HG03457 (cell line): ENCODE results near the gene SLC35F1.
"Not testable (repeated sequence)": the region's sequence is repeated elsewhere in the genome, so short reads cannot be mapped to it uniquely, and the experiment has no call there.

ENCODE experiments used
- ATAC-seq: cut with Tn5 transposase; IDR thresholded peaks from one replicate; pipeline ENCODE4 v1.9.1; 2021; ENCODE audit warnings: moderate number of reproducible peaks; ENCODE audit not compliant: unreplicated experiment

The SLC35F1 gene

GRCh38 chr6:117989086-117989485 is 82.0 kb downstream of the SLC35F1 start:
- ATAC-seq: no peak

- ATAC-seq: no peak
Observed at GRCh38 chr6:117990151-117990550, 83.1 kb downstream of the SLC35F1 start.

- ATAC-seq: no peak
Observed at GRCh38 chr6:117992856-117993255, 85.8 kb downstream of the SLC35F1 start.

GRCh38 chr6:118012944-118013343 is 105.9 kb downstream of the SLC35F1 start:
- no peak for ATAC-seq

- ATAC-seq: no peak
Observed at GRCh38 chr6:118016532-118016931, 109.5 kb downstream of the SLC35F1 start.

- ATAC-seq: no peak
Observed at GRCh38 chr6:118017301-118017848, 110.3 kb downstream of the SLC35F1 start.

- ATAC-seq: no peak
Observed at GRCh38 chr6:118023771-118024170, 116.7 kb downstream of the SLC35F1 start.

GRCh38 chr6:118029967-118030366 is 122.9 kb downstream of the SLC35F1 start:
- ATAC-seq: no peak

GRCh38 chr6:118037479-118037878 is 130.4 kb downstream of the SLC35F1 start:
- ATAC-seq: not testable (repeated sequence)

- ATAC-seq: no peak
Observed at GRCh38 chr6:118042855-118043254, 135.8 kb downstream of the SLC35F1 start.

GRCh38 chr6:118044275-118044674 is 137.2 kb downstream of the SLC35F1 start:
- ATAC-seq: no peak

GRCh38 chr6:118054082-118054481 is 147.0 kb downstream of the SLC35F1 start:
- no peak for ATAC-seq

GRCh38 chr6:118061666-118062065 is 154.6 kb downstream of the SLC35F1 start:
- ATAC-seq: no peak

GRCh38 chr6:118080547-118080946 is 173.5 kb downstream of the SLC35F1 start:
- no peak for ATAC-seq

GRCh38 chr6:118083711-118084110 is 176.6 kb downstream of the SLC35F1 start:
- no peak for ATAC-seq

GRCh38 chr6:118085665-118086064 is 178.6 kb downstream of the SLC35F1 start:
- no peak for ATAC-seq

- ATAC-seq: no peak
Observed at GRCh38 chr6:118086159-118086558, 179.1 kb downstream of the SLC35F1 start.

- no peak for ATAC-seq
Observed at GRCh38 chr6:118092086-118092485, 185.0 kb downstream of the SLC35F1 start.

GRCh38 chr6:118097576-118097975 is 190.5 kb downstream of the SLC35F1 start:
- ATAC-seq: no peak

- no peak for ATAC-seq
Observed at GRCh38 chr6:118100717-118101116, 193.7 kb downstream of the SLC35F1 start.

GRCh38 chr6:118101220-118101619 is 194.2 kb downstream of the SLC35F1 start:
- ATAC-seq: no peak

- ATAC-seq: no peak
Observed at GRCh38 chr6:118101831-118102345, 194.8 kb downstream of the SLC35F1 start.

GRCh38 chr6:118102401-118102800 is 195.3 kb downstream of the SLC35F1 start:
- no peak for ATAC-seq
